Osteocyte (in vitro differentiated cells): Measurements from ENCODE around the gene SPAG8. TPM values are rescaled to one million over a fixed set of nuclear protein-coding genes. Genes with fewer than 3 reads are reported as not detected.

Source experiments
- DNase-seq: peaks from one replicate; pipeline ENCODE4 v3.0.0; 2021; ENCODE audit warnings: mixed read lengths; ENCODE audit not compliant: unreplicated experiment; ENCODE audit errors: extremely low spot score
- H3K27ac Mint-ChIP-seq: one replicate; pipeline ENCODE4 v1.8.0; 2021; ENCODE audit warnings: mild to moderate bottlenecking, mixed read lengths; ENCODE audit not compliant: unreplicated experiment
- H3K27me3 Mint-ChIP-seq: one replicate; pipeline ENCODE4 v1.8.0; 2021; ENCODE audit warnings: mixed read lengths; ENCODE audit not compliant: unreplicated experiment
- H3K36me3 Mint-ChIP-seq: one replicate; pipeline ENCODE4 v1.8.0; 2021; ENCODE audit warnings: mixed read lengths; ENCODE audit not compliant: unreplicated experiment
- H3K4me1 Mint-ChIP-seq: one replicate; pipeline ENCODE4 v1.8.0; 2021; ENCODE audit warnings: mixed read lengths; ENCODE audit not compliant: unreplicated experiment
- H3K4me3 Mint-ChIP-seq: one replicate; pipeline ENCODE4 v1.8.0; 2021; ENCODE audit warnings: mild to moderate bottlenecking, moderate library complexity, mixed read lengths; ENCODE audit not compliant: unreplicated experiment
- H3K9me3 Mint-ChIP-seq: one replicate; pipeline ENCODE4 v1.8.0; 2021; ENCODE audit warnings: mixed read lengths; ENCODE audit not compliant: unreplicated experiment
- total RNA-seq: library from RNA; stranded (reverse); gene quantifications from 2 replicates; pipeline ENCODE4 v1.2.1, GENCODE V29; 2021
- TF ChIP-seq, protein P1 (sequence below): fragments of 200-600 bp; sonication (generic); IDR thresholded peaks from 2 replicates; pipeline ENCODE4 v1.5.0; 2021; ENCODE audit warnings: antibody characterized with exemption, mild to moderate bottlenecking, moderate library complexity

The SPAG8 gene
- total RNA-seq, 1 donor from 2014 or later, result 2.4 TPM

DNA sequence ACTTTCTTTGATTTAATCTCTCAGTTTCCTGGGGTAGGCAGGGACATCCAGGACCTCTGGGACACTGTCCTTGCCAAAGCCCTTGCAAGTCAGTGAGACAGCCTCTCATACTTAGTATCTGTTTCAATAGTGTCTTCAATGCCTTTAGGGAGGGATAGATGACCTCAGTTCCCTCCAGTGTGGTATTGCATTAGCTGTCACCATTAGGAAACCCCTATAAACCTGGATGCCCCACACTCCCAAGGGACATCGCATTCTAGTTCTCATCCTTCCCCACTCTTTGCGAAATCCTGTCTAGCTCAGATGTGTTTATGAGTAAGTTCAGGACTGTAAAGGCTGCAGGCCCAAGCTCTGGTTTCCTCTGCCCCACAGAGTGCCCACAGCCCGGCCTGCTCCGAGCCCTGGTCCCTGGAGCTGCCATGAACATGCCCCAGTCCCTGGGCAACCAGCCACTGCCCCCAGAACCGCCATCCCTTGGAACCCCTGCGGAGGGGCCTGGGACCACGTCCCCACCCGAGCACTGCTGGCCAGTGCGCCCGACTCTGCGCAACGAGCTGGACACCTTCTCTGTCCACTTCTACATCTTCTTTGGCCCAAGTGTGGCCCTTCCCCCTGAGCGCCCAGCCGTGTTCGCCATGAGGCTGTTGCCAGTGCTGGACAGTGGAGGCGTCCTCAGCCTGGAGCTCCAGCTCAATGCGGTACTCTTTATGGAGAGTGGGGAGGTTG, 30.1 kb upstream of the SPAG8 start:
- no peak for DNase-seq
- Mint-ChIP-seq H3K4me1 (peaks cover 11% of the 10 kb centered on the region), H3K9me3 (no peaks in the 10 kb centered on the region), H3K36me3 (peaks cover 4% of the 10 kb centered on the region), H3K27me3 (no peaks in the 10 kb centered on the region), H3K4me3 (no peak overlapping the region), H3K27ac (no peak overlapping the region)
- TF ChIP-seq, protein P1, sequence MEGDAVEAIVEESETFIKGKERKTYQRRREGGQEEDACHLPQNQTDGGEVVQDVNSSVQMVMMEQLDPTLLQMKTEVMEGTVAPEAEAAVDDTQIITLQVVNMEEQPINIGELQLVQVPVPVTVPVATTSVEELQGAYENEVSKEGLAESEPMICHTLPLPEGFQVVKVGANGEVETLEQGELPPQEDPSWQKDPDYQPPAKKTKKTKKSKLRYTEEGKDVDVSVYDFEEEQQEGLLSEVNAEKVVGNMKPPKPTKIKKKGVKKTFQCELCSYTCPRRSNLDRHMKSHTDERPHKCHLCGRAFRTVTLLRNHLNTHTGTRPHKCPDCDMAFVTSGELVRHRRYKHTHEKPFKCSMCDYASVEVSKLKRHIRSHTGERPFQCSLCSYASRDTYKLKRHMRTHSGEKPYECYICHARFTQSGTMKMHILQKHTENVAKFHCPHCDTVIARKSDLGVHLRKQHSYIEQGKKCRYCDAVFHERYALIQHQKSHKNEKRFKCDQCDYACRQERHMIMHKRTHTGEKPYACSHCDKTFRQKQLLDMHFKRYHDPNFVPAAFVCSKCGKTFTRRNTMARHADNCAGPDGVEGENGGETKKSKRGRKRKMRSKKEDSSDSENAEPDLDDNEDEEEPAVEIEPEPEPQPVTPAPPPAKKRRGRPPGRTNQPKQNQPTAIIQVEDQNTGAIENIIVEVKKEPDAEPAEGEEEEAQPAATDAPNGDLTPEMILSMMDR, result no peak

DNA sequence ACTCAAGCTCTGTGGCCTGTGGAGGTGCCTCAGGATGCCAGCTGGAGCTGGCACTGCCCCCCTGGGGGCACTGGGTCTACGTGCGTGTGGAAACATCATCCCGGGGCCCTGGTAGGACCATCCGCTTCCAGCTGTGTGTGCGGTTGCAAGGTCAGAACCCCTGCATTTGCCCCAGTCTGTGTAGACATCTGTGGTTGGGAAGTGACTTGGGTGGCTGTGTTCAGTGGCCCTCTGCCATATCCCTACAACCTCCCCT, 29.5 kb upstream of the SPAG8 start:
- peaks cover 11% of the 10 kb centered on the region for H3K4me1 Mint-ChIP-seq
- DNase-seq, result no peak
- H3K9me3 Mint-ChIP-seq, result no peaks in the 10 kb centered on the region
- H3K4me3 Mint-ChIP-seq, result no peak overlapping the region
- H3K27ac Mint-ChIP-seq, result no peak overlapping the region
- TF ChIP-seq, protein P1, result no peak
- H3K27me3 Mint-ChIP-seq, result no peaks in the 10 kb centered on the region
- peaks cover 6% of the 10 kb centered on the region for H3K36me3 Mint-ChIP-seq

DNA sequence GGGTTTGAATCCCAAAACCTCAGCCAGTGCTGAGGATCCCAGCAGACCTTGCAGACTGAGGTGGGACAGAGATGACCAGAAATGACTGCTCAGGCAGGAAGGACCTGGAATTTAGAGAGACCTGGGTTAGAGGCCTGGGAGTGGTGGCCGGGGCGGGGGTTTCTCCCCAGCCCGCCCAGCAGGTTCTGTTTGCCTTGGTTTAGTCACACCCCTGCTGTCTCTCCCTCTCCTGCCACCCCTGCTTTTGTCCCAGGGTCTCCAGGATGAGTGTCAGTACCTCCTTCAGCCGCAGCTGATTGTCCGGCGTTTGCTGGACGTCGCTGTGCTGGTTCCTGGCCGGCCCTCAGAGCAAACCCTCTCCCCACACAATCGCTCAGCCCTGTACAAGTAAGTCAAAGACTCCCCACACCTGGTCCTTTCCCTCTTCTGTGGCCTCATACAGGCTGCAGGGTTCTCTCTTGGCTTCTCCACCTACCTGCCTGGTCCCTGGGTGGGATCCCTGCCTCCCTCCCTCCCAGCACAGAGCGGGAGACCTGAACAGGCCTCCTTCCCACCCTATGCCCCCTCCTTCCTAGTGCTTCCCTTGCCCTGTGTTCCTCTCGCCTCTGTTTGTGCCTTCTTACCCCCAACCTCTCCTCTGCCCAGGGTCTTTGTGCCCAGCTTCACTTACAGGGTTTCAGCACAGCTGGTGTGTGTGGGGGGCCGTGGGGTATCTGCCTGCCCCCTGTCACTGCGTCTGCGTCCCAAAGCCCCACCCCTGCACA, 29.0 kb upstream of the SPAG8 start:
- Mint-ChIP-seq H3K4me1 (peaks cover 11% of the 10 kb centered on the region), H3K27ac (no peak overlapping the region), H3K36me3 (peaks cover 6% of the 10 kb centered on the region), H3K4me3 (no peak overlapping the region), H3K27me3 (no peaks in the 10 kb centered on the region), H3K9me3 (no peaks in the 10 kb centered on the region)
- TF ChIP-seq, protein P1, result no peak
- DNase-seq, result no peak

DNA sequence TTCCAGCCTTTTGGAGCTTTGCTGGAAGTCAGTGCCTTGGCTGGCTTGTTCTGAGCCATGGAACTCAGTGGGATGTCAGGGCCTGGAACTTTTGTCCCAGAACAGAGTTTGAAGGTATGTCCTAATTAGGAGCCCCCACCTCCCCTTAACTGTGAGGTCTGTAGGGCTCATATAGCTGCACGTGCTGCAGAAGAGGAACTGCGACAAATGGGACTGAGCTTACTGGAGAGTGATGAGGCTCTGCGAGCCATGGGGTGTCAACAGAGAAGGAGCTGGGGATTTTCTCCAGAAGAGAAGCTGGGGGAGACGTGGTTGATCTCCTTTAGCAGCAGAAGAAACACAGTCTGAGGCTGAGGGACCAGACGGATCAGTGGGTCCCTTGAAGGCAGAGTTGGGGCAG, 27.9 kb upstream of the SPAG8 start:
- H3K27ac Mint-ChIP-seq, result no peak overlapping the region
- H3K4me3 Mint-ChIP-seq, result no peak overlapping the region
- H3K27me3 Mint-ChIP-seq, result no peaks in the 10 kb centered on the region
- H3K36me3 Mint-ChIP-seq, result peaks cover 10% of the 10 kb centered on the region
- no peaks in the 10 kb centered on the region for H3K9me3 Mint-ChIP-seq
- TF ChIP-seq, protein P1, result no peak
- peaks cover 9% of the 10 kb centered on the region for H3K4me1 Mint-ChIP-seq
- no peak for DNase-seq

DNA sequence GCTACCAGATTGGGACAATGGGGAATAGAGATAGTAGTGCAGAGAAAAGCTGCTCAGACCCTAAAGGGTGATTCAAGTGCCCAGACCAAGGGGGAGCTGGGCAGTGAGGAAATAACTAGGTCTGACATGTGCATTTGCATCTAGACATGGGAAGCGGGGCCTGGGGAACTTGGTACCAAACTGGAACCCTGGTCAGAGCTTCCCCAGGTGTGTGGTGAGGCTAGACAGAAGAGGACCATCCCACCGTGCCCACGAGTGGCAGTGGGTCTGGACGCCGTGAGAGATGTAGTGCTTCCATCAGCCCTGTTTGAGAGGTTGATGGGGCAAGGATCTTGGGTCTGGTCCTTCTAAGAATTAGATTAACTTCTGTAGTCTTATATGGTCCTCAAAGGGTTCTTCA, 24.5 kb upstream of the SPAG8 start:
- no peaks in the 10 kb centered on the region for H3K9me3 Mint-ChIP-seq
- H3K4me3 Mint-ChIP-seq, result no peak overlapping the region
- H3K27me3 Mint-ChIP-seq, result no peaks in the 10 kb centered on the region
- H3K4me1 Mint-ChIP-seq, result peaks cover 9% of the 10 kb centered on the region
- H3K36me3 Mint-ChIP-seq, result peaks cover 8% of the 10 kb centered on the region
- TF ChIP-seq, protein P1, result no peak
- DNase-seq, result no peak
- no peak overlapping the region for H3K27ac Mint-ChIP-seq
